Activated naive CD8-positive, alpha-beta T cell treated with anti-CD3 and anti-CD28 coated beads for 36 hours (primary cell): ENCODE results near the gene METTL9. TPM values are rescaled to one million over a fixed set of nuclear protein-coding genes. Genes with fewer than 3 reads are reported as not detected.
"Not testable (repeated sequence)": the region's sequence is repeated elsewhere in the genome, so short reads cannot be mapped to it uniquely, and the experiment has no call there.

Experiments used
- DNase-seq: peaks from one replicate; pipeline ENCODE4 v3.0.0; 2021
- H3K27ac Mint-ChIP-seq: one replicate; pipeline ENCODE4 v1.8.0; 2022; ENCODE audit warnings: mild to moderate bottlenecking, moderate library complexity, mixed read lengths
- H3K27me3 Mint-ChIP-seq: one replicate; pipeline ENCODE4 v1.8.0; 2022; ENCODE audit warnings: mild to moderate bottlenecking, mixed read lengths
- H3K36me3 Mint-ChIP-seq: one replicate; pipeline ENCODE4 v1.8.0; 2021; ENCODE audit warnings: mild to moderate bottlenecking, mixed read lengths
- H3K4me1 Mint-ChIP-seq: one replicate; pipeline ENCODE4 v1.8.0; 2021; ENCODE audit warnings: mixed read lengths
- H3K4me3 Mint-ChIP-seq: one replicate; pipeline ENCODE4 v1.8.0; 2022; ENCODE audit warnings: mild to moderate bottlenecking, moderate library complexity, mixed read lengths
- H3K9me3 Mint-ChIP-seq: one replicate; pipeline ENCODE4 v1.8.0; 2022; ENCODE audit warnings: mixed read lengths
- total RNA-seq, 2 experiments: library from RNA; stranded (reverse); gene quantifications; one replicate each; pipeline ENCODE4 v1.2.3, GENCODE V29; 2021

The METTL9 gene
- total RNA-seq, 2 experiments from 2014 or later: 99.5 to 102 TPM

- H3K27ac Mint-ChIP-seq: no peak overlapping the region
- no peak for DNase-seq
- H3K4me3 Mint-ChIP-seq: no peak overlapping the region
- no peaks in the 10 kb centered on the region for H3K4me1 Mint-ChIP-seq
- H3K27me3 Mint-ChIP-seq: no peaks in the 10 kb centered on the region
- H3K36me3 Mint-ChIP-seq: no peaks in the 10 kb centered on the region
- H3K9me3 Mint-ChIP-seq: no peaks in the 10 kb centered on the region
Observed at GRCh38 chr16:21590796-21591195, 8.6 kb upstream of the METTL9 start.

GRCh38 chr16:21592191-21592590, 7.2 kb upstream of the METTL9 start:
- Mint-ChIP-seq H3K4me3 (no peak overlapping the region), H3K27me3 (no peaks in the 10 kb centered on the region), H3K4me1 (peaks cover 6% of the 10 kb centered on the region), H3K36me3 (no peaks in the 10 kb centered on the region), H3K9me3 (no peaks in the 10 kb centered on the region), H3K27ac (no peak overlapping the region)
- no peak for DNase-seq

GRCh38 chr16:21593530-21594289, 5.7 kb upstream of the METTL9 start:
- Mint-ChIP-seq H3K4me3 (no peak overlapping the region), H3K27ac (no peak overlapping the region), H3K9me3 (peaks cover 1% of the 10 kb centered on the region), H3K4me1 (peaks cover 22% of the 10 kb centered on the region), H3K36me3 (no peaks in the 10 kb centered on the region), H3K27me3 (no peaks in the 10 kb centered on the region)
- no peak for DNase-seq

GRCh38 chr16:21597561-21598030, 1.8 kb upstream of the METTL9 start:
- Mint-ChIP-seq H3K4me1 (peaks cover 40% of the 10 kb centered on the region), H3K9me3 (peaks cover 1% of the 10 kb centered on the region), H3K36me3 (peaks cover 4% of the 10 kb centered on the region), H3K27me3 (no peaks in the 10 kb centered on the region), H3K4me3 (peak overlapping the region; percentile 84), H3K27ac (peak overlapping the region; percentile 88)
- no peak for DNase-seq

- Mint-ChIP-seq H3K27me3 (no peaks in the 10 kb centered on the region), H3K9me3 (peaks cover 1% of the 10 kb centered on the region), H3K27ac (peak overlapping the region; percentile 91), H3K4me1 (peaks cover 44% of the 10 kb centered on the region), H3K36me3 (peaks cover 4% of the 10 kb centered on the region), H3K4me3 (peak overlapping the region; percentile 84)
- DNase-seq: no peak
Observed at GRCh38 chr16:21598206-21598605, 1.2 kb upstream of the METTL9 start.

GRCh38 chr16:21598701-21599121, 666 bp upstream of the METTL9 start:
- Mint-ChIP-seq H3K4me3 (peak overlapping the region; percentile 84), H3K27me3 (no peaks in the 10 kb centered on the region), H3K9me3 (peaks cover 1% of the 10 kb centered on the region), H3K4me1 (peaks cover 49% of the 10 kb centered on the region), H3K27ac (peak overlapping the region; percentile 91), H3K36me3 (peaks cover 4% of the 10 kb centered on the region)
- peak; percentile 24 for DNase-seq

- Mint-ChIP-seq H3K4me1 (peaks cover 58% of the 10 kb centered on the region), H3K4me3 (peak overlapping the region; percentile 86), H3K9me3 (peaks cover 1% of the 10 kb centered on the region), H3K36me3 (peaks cover 4% of the 10 kb centered on the region), H3K27me3 (no peaks in the 10 kb centered on the region), H3K27ac (peak overlapping the region; percentile 92)
- DNase-seq: no peak
Observed at GRCh38 chr16:21600031-21600773, 825 bp downstream of the METTL9 start.

GRCh38 chr16:21602785-21603184, 3.4 kb downstream of the METTL9 start:
- H3K27ac Mint-ChIP-seq: no peak overlapping the region
- no peak overlapping the region for H3K4me3 Mint-ChIP-seq
- peaks cover 8% of the 10 kb centered on the region for H3K36me3 Mint-ChIP-seq
- no peaks in the 10 kb centered on the region for H3K27me3 Mint-ChIP-seq
- no peaks in the 10 kb centered on the region for H3K9me3 Mint-ChIP-seq
- DNase-seq: no peak
- H3K4me1 Mint-ChIP-seq: peaks cover 64% of the 10 kb centered on the region

GRCh38 chr16:21603928-21604327, 4.6 kb downstream of the METTL9 start:
- DNase-seq: no peak
- no peak overlapping the region for H3K4me3 Mint-ChIP-seq
- H3K4me1 Mint-ChIP-seq: peaks cover 66% of the 10 kb centered on the region
- no peaks in the 10 kb centered on the region for H3K27me3 Mint-ChIP-seq
- H3K9me3 Mint-ChIP-seq: no peaks in the 10 kb centered on the region
- peaks cover 8% of the 10 kb centered on the region for H3K36me3 Mint-ChIP-seq
- no peak overlapping the region for H3K27ac Mint-ChIP-seq

GRCh38 chr16:21605848-21606247, 6.5 kb downstream of the METTL9 start:
- not testable (repeated sequence) for H3K36me3 Mint-ChIP-seq, H3K9me3 Mint-ChIP-seq, H3K4me3 Mint-ChIP-seq, DNase-seq, H3K27me3 Mint-ChIP-seq
- H3K4me1 Mint-ChIP-seq: peaks cover 83% of the 10 kb centered on the region
- H3K27ac Mint-ChIP-seq: peak overlapping the region; percentile 38

- peaks cover 78% of the 10 kb centered on the region for H3K4me1 Mint-ChIP-seq
- H3K4me3 Mint-ChIP-seq: no peak overlapping the region
- H3K27me3 Mint-ChIP-seq: no peaks in the 10 kb centered on the region
- no peak overlapping the region for H3K27ac Mint-ChIP-seq
- peaks cover 11% of the 10 kb centered on the region for H3K36me3 Mint-ChIP-seq
- DNase-seq: peak; percentile 21
- H3K9me3 Mint-ChIP-seq: no peaks in the 10 kb centered on the region
Observed at GRCh38 chr16:21608639-21609328, 9.4 kb downstream of the METTL9 start.

GRCh38 chr16:21610006-21610544, 10.7 kb downstream of the METTL9 start:
- H3K27ac Mint-ChIP-seq: no peak overlapping the region
- no peaks in the 10 kb centered on the region for H3K27me3 Mint-ChIP-seq
- H3K36me3 Mint-ChIP-seq: peaks cover 16% of the 10 kb centered on the region
- peaks cover 80% of the 10 kb centered on the region for H3K4me1 Mint-ChIP-seq
- DNase-seq: no peak
- H3K9me3 Mint-ChIP-seq: no peaks in the 10 kb centered on the region
- no peak overlapping the region for H3K4me3 Mint-ChIP-seq

GRCh38 chr16:21610766-21611165, 11.4 kb downstream of the METTL9 start:
- Mint-ChIP-seq H3K9me3 (no peaks in the 10 kb centered on the region), H3K36me3 (peaks cover 17% of the 10 kb centered on the region), H3K27me3 (no peaks in the 10 kb centered on the region), H3K4me3 (no peak overlapping the region), H3K4me1 (peaks cover 80% of the 10 kb centered on the region), H3K27ac (no peak overlapping the region)
- no peak for DNase-seq

- Mint-ChIP-seq H3K27ac (peak overlapping the region; percentile 71), H3K9me3 (no peaks in the 10 kb centered on the region), H3K4me3 (no peak overlapping the region), H3K36me3 (peaks cover 18% of the 10 kb centered on the region), H3K27me3 (no peaks in the 10 kb centered on the region), H3K4me1 (peaks cover 82% of the 10 kb centered on the region)
- no peak for DNase-seq
Observed at GRCh38 chr16:21611198-21611555, 11.8 kb downstream of the METTL9 start.
